Endothelial cell (in vitro differentiated cells): ENCODE measurements around the gene PEX11B. TPM values are rescaled to one million over a fixed set of nuclear protein-coding genes. Genes with fewer than 3 reads are reported as not detected.

Experiments used
- DNase-seq: peaks from one replicate; pipeline ENCODE4 v3.0.0; 2021; ENCODE audit warnings: low spot score
- H3K27ac Mint-ChIP-seq: one replicate; pipeline ENCODE4 v1.8.0; 2021; ENCODE audit warnings: mixed read lengths, inconsistent platforms; ENCODE audit not compliant: unreplicated experiment
- H3K27me3 Mint-ChIP-seq: one replicate; pipeline ENCODE4 v1.8.0; 2021; ENCODE audit warnings: mild to moderate bottlenecking, moderate library complexity, mixed read lengths, inconsistent platforms; ENCODE audit not compliant: unreplicated experiment
- H3K36me3 Mint-ChIP-seq: one replicate; pipeline ENCODE4 v1.8.0; 2021; ENCODE audit warnings: mild to moderate bottlenecking, low read depth, mixed read lengths, inconsistent platforms; ENCODE audit not compliant: unreplicated experiment
- H3K4me1 Mint-ChIP-seq: one replicate; pipeline ENCODE4 v1.8.0; 2021; ENCODE audit warnings: mild to moderate bottlenecking, mixed read lengths, inconsistent platforms; ENCODE audit not compliant: unreplicated experiment
- H3K4me3 Mint-ChIP-seq: one replicate; pipeline ENCODE4 v1.8.0; 2021; ENCODE audit warnings: mild to moderate bottlenecking, mixed read lengths, inconsistent platforms; ENCODE audit not compliant: unreplicated experiment
- H3K9me3 Mint-ChIP-seq: one replicate; pipeline ENCODE4 v1.8.0; 2021; ENCODE audit warnings: mixed read lengths, inconsistent platforms; ENCODE audit not compliant: unreplicated experiment
- CTCF ChIP-seq: fragments of 200-600 bp; sonication (generic); IDR thresholded peaks from one replicate; pipeline ENCODE4 v1.5.0; 2021; ENCODE audit warnings: antibody characterized with exemption; ENCODE audit not compliant: unreplicated experiment
- total RNA-seq: library from RNA; stranded (reverse); fragmentation: NEBNext Ultra II Directional; extraction: Animal tissue kit (Norgen Biotek cat#: 25700); gene quantifications from one replicate; pipeline ENCODE4 v1.2.1, GENCODE V29; 2021; ENCODE audit not compliant: unreplicated experiment

PEX11B gene
- total RNA-seq, 1 donor from 2014 or later: 34.0 TPM

- H3K36me3 Mint-ChIP-seq: peaks cover 12% of the 10 kb centered on the region
- peak overlapping the region; percentile 99 for H3K27ac Mint-ChIP-seq
- TF ChIP-seq CTCF: no peak
- H3K27me3 Mint-ChIP-seq: peaks cover 2% of the 10 kb centered on the region
- peaks cover 40% of the 10 kb centered on the region for H3K4me1 Mint-ChIP-seq
- H3K4me3 Mint-ChIP-seq: peak overlapping the region; percentile 66
- H3K9me3 Mint-ChIP-seq: no peaks in the 10 kb centered on the region
- DNase-seq: no peak
Measured at GRCh38 chr1:145892486-145893087, 25.9 kb downstream of the PEX11B start.

GRCh38 chr1:145891587-145892485 is 26.7 kb downstream of the PEX11B start:
- Mint-ChIP-seq H3K36me3 (peaks cover 9% of the 10 kb centered on the region), H3K27me3 (peaks cover 2% of the 10 kb centered on the region), H3K27ac (peak overlapping the region; percentile 99), H3K4me1 (peaks cover 40% of the 10 kb centered on the region), H3K9me3 (no peaks in the 10 kb centered on the region), H3K4me3 (peak overlapping the region; percentile 66)
- peak; percentile 87 for TF ChIP-seq CTCF
- peak; percentile 97 for DNase-seq

GRCh38 chr1:145891143-145891542 is 27.4 kb downstream of the PEX11B start:
- H3K27me3 Mint-ChIP-seq: peaks cover 2% of the 10 kb centered on the region
- no peaks in the 10 kb centered on the region for H3K9me3 Mint-ChIP-seq
- H3K4me3 Mint-ChIP-seq: no peak overlapping the region
- peaks cover 46% of the 10 kb centered on the region for H3K4me1 Mint-ChIP-seq
- H3K27ac Mint-ChIP-seq: peak overlapping the region; percentile 43
- peaks cover 5% of the 10 kb centered on the region for H3K36me3 Mint-ChIP-seq
- DNase-seq: no peak
- TF ChIP-seq CTCF: no peak

GRCh38 chr1:145889722-145890121 is 28.8 kb downstream of the PEX11B start:
- TF ChIP-seq CTCF: no peak
- no peak overlapping the region for H3K4me3 Mint-ChIP-seq
- no peaks in the 10 kb centered on the region for H3K9me3 Mint-ChIP-seq
- H3K36me3 Mint-ChIP-seq: no peaks in the 10 kb centered on the region
- H3K4me1 Mint-ChIP-seq: peaks cover 55% of the 10 kb centered on the region
- H3K27me3 Mint-ChIP-seq: peaks cover 5% of the 10 kb centered on the region
- no peak overlapping the region for H3K27ac Mint-ChIP-seq
- DNase-seq: no peak

GRCh38 chr1:145887631-145888030 is 30.9 kb downstream of the PEX11B start:
- TF ChIP-seq CTCF: no peak

More at GRCh38 chr1:145887631-145888030, 30.9 kb downstream of the PEX11B start:
- Mint-ChIP-seq H3K4me1 (peaks cover 42% of the 10 kb centered on the region), H3K27ac (no peak overlapping the region), H3K4me3 (no peak overlapping the region), H3K27me3 (peaks cover 9% of the 10 kb centered on the region), H3K9me3 (no peaks in the 10 kb centered on the region), H3K36me3 (no peaks in the 10 kb centered on the region)
- no peak for DNase-seq
